BLaER1 (cell line): ENCODE data around the gene SGIP1.

ENCODE experiments used
- H3K27ac ChIP-seq: shearing (Covaris generic); formaldehyde crosslinking; 2 replicates; pipeline ENCODE4 v1.8.1; 2022
- H3K27me3 ChIP-seq: shearing (Covaris generic); formaldehyde crosslinking; 2 replicates; pipeline ENCODE4 v1.8.1; 2022
- H3K36me3 ChIP-seq: shearing (Covaris generic); formaldehyde crosslinking; 2 replicates; pipeline ENCODE4 v1.8.1; 2022
- H3K4me1 ChIP-seq: shearing (Covaris generic); formaldehyde crosslinking; 2 replicates; pipeline ENCODE4 v1.8.1; 2022
- H3K4me2 ChIP-seq: shearing (Covaris generic); formaldehyde crosslinking; 2 replicates; pipeline ENCODE4 v1.8.1; 2022
- H3K4me3 ChIP-seq: shearing (Covaris generic); formaldehyde crosslinking; 2 replicates; pipeline ENCODE4 v1.8.1; 2022
- H3K9ac ChIP-seq: shearing (Covaris generic); formaldehyde crosslinking; 2 replicates; pipeline ENCODE4 v1.8.1; 2022
- H3K9me3 ChIP-seq: shearing (Covaris generic); formaldehyde crosslinking; 2 replicates; pipeline ENCODE4 v1.8.1; 2022
- H4K20me1 ChIP-seq: shearing (Covaris generic); formaldehyde crosslinking; 2 replicates; pipeline ENCODE4 v1.8.1; 2022
- Cebpa-rat ChIP-seq: shearing (Covaris generic); IDR thresholded peaks from 2 replicates; pipeline ENCODE4 v1.8.1; 2022

Gene SGIP1

GRCh38 chr1:66520655-66521054, 13.3 kb upstream of the SGIP1 start:
- no peaks in the 10 kb centered on the region for H3K9me3 ChIP-seq
- H3K27ac ChIP-seq, result no peak overlapping the region
- no peaks in the 10 kb centered on the region for H4K20me1 ChIP-seq
- H3K4me2 ChIP-seq, result no peak overlapping the region
- no peak for TF ChIP-seq Cebpa-rat
- no peaks in the 10 kb centered on the region for H3K4me1 ChIP-seq
- no peaks in the 10 kb centered on the region for H3K36me3 ChIP-seq
- H3K27me3 ChIP-seq, result no peaks in the 10 kb centered on the region
- no peak overlapping the region for H3K4me3 ChIP-seq
- no peak overlapping the region for H3K9ac ChIP-seq

DNA sequence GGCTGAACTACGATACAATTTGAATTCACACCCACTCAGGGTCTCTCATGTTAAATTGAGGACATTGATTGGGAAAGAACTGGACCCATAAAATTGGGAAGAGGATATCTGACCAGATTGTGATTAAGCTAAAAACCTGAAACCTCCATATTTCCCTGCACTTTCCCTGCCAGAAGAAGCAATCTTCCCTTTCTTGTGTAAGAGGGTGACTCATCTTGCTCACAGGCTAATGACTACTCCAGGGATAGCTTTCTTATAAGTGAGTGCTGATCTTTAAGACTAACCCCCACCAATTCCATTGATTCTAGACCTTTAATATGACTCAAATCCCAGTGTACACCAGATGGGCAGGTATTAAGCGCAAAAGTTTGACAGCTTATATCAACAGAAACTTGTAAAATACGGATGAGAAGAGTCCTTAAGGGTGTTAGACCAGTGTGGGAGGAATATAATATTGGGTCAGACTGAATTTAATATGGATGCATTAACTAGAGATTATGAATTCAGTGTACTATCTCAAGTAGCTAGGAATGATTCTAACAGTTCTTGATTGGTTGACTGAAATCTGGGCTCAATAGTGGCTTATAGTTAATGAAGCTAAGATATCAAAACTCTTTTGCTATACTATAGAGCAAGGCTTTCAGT, 12.1 kb upstream of the SGIP1 start:
- H3K4me3 ChIP-seq, result no peak overlapping the region
- H3K27ac ChIP-seq, result no peak overlapping the region
- H3K4me2 ChIP-seq, result no peak overlapping the region
- no peaks in the 10 kb centered on the region for H3K4me1 ChIP-seq
- H3K9me3 ChIP-seq, result no peaks in the 10 kb centered on the region
- H3K27me3 ChIP-seq, result no peaks in the 10 kb centered on the region
- no peak overlapping the region for H3K9ac ChIP-seq
- no peaks in the 10 kb centered on the region for H4K20me1 ChIP-seq
- H3K36me3 ChIP-seq, result no peaks in the 10 kb centered on the region
- no peak for TF ChIP-seq Cebpa-rat

DNA sequence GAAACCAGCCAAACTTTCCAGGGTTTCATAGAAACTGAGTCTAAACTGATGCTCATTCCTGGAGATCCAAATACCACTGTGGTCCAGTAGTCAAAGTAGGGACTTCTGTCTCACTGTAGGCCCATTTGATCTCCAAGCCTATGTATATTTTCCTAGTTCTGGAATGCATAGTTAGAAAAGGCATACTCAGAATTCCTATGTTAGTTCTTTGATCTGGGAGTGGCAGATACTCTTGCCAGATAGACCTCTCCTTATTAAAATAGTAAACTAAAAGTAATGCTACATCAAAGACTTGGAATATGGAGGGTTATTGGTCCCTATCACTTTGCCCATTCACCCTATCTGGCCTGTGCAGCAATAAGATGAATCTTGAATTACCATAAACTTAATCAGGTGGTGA, 10.4 kb upstream of the SGIP1 start:
- no peaks in the 10 kb centered on the region for H3K27me3 ChIP-seq
- H3K36me3 ChIP-seq, result no peaks in the 10 kb centered on the region
- H3K4me3 ChIP-seq, result no peak overlapping the region
- H3K4me1 ChIP-seq, result no peaks in the 10 kb centered on the region
- H3K9me3 ChIP-seq, result no peaks in the 10 kb centered on the region
- no peak overlapping the region for H3K27ac ChIP-seq
- TF ChIP-seq Cebpa-rat, result no peak
- no peak overlapping the region for H3K4me2 ChIP-seq
- H4K20me1 ChIP-seq, result no peaks in the 10 kb centered on the region
- no peak overlapping the region for H3K9ac ChIP-seq

DNA sequence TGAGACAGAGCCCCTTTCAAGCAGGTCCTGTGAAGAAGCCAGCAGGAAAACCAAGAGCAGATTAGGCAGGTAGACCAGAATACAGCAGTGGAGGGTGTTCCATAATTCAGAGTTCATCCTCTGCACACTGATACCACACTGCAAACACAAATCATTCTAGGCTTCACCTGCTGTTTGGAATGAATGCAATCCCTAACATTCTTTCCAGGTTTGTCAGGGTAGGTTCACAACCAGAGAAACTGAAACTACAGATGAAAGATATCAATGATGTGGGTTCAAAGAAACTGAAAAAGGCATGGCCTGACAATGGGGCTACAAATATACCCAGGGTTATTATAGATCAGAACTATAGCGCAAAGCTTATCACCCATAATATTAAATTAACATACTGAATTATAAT, 8.9 kb upstream of the SGIP1 start:
- no peaks in the 10 kb centered on the region for H3K36me3 ChIP-seq
- H3K9ac ChIP-seq, result no peak overlapping the region
- no peaks in the 10 kb centered on the region for H3K9me3 ChIP-seq
- H3K27ac ChIP-seq, result no peak overlapping the region
- H3K4me2 ChIP-seq, result no peak overlapping the region
- no peak overlapping the region for H3K4me3 ChIP-seq
- no peaks in the 10 kb centered on the region for H3K27me3 ChIP-seq
- H3K4me1 ChIP-seq, result no peaks in the 10 kb centered on the region
- no peak for TF ChIP-seq Cebpa-rat
- H4K20me1 ChIP-seq, result no peaks in the 10 kb centered on the region

DNA sequence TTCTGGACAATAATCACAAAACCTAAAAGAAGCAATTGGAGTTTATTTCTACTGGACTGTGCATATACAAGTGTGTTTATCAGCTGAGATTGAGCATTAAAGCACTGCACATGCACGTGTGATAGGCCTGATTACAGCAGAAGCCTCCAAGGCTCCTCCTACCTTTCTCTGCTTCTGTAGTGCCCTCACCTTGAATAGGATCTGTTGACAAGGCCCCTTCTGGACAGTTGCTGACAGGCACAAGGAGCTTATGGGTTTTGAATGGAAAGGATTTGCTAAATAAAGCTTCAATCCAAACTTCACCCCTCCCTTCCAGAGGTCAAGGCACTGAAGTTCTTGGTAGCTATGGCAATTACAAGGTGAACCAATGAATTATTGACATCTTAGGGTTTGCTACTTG, 7.9 kb upstream of the SGIP1 start:
- H3K4me2 ChIP-seq, result no peak overlapping the region
- no peaks in the 10 kb centered on the region for H3K9me3 ChIP-seq
- H3K27ac ChIP-seq, result no peak overlapping the region
- H3K4me3 ChIP-seq, result no peak overlapping the region
- no peaks in the 10 kb centered on the region for H4K20me1 ChIP-seq
- TF ChIP-seq Cebpa-rat, result no peak
- 0 out of 2 replicates have a peak, but pooled peaks cover 4% of the 10 kb centered on the region for H3K4me1 ChIP-seq
- H3K9ac ChIP-seq, result no peak overlapping the region
- no peaks in the 10 kb centered on the region for H3K36me3 ChIP-seq
- no peaks in the 10 kb centered on the region for H3K27me3 ChIP-seq

GRCh38 chr1:66526991-66527390, 7.0 kb upstream of the SGIP1 start:
- H3K27ac ChIP-seq, result no peak overlapping the region
- H3K4me1 ChIP-seq, result 0 out of 2 replicates have a peak, but pooled peaks cover 8% of the 10 kb centered on the region
- TF ChIP-seq Cebpa-rat, result no peak
- no peak overlapping the region for H3K4me2 ChIP-seq
- H3K27me3 ChIP-seq, result no peaks in the 10 kb centered on the region
- H3K4me3 ChIP-seq, result no peak overlapping the region
- no peaks in the 10 kb centered on the region for H3K36me3 ChIP-seq
- H3K9ac ChIP-seq, result no peak overlapping the region
- H4K20me1 ChIP-seq, result no peaks in the 10 kb centered on the region
- no peaks in the 10 kb centered on the region for H3K9me3 ChIP-seq

DNA sequence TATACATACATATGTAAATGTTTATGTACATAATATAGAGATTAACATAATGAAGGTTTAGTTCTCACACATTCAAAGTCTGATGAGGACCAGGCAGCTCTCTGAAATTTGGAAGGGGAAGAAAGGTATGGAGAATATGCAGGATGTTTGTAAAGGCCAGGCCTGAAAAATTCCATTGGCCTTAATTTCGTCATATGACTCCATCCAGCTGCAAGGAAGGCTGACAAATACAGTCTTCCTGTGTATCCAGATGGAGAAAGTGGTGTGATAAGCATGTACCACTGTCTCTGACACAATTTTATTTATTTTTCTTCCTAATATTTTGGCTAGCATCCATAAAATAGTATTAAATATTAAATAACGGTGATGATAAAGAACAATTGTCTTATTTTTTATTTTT, 6.3 kb upstream of the SGIP1 start:
- no peak for TF ChIP-seq Cebpa-rat
- peaks cover 2% of the 10 kb centered on the region; the same call in 1 of the 2 replicates for H3K27me3 ChIP-seq
- H3K4me2 ChIP-seq, result no peak overlapping the region
- H3K4me3 ChIP-seq, result no peak overlapping the region
- H3K27ac ChIP-seq, result no peak overlapping the region
- H3K9me3 ChIP-seq, result no peaks in the 10 kb centered on the region
- H3K36me3 ChIP-seq, result no peaks in the 10 kb centered on the region
- H3K4me1 ChIP-seq, result 0 out of 2 replicates have a peak, but pooled peaks cover 8% of the 10 kb centered on the region
- no peak overlapping the region for H3K9ac ChIP-seq
- H4K20me1 ChIP-seq, result no peaks in the 10 kb centered on the region

DNA sequence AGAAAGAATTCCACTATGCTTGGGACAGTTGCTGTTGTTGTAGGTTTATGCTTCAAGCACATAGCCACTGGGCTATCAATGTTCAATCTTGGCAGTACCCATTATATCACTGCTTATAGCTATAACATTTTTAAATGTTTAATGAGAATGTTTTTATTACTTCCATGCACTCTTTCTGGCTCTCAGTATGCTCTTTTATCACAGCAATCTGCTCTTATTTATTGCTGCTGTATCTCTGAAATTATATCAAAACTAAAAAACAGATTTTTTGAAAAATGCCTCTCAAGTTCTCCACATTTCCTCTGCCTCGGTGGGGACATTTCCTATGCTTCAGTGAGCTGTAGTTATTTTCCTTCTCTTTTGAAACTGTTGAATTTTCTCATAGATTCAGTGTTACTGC, 5.4 kb upstream of the SGIP1 start:
- H3K27me3 ChIP-seq, result peaks cover 11% of the 10 kb centered on the region
- no peak overlapping the region for H3K4me2 ChIP-seq
- no peaks in the 10 kb centered on the region for H4K20me1 ChIP-seq
- no peaks in the 10 kb centered on the region for H3K36me3 ChIP-seq
- H3K9me3 ChIP-seq, result peaks cover 7% of the 10 kb centered on the region; the same call in 1 of the 2 replicates
- no peak overlapping the region for H3K27ac ChIP-seq
- no peak for TF ChIP-seq Cebpa-rat
- 0 out of 2 replicates have a peak, but pooled peaks cover 8% of the 10 kb centered on the region for H3K4me1 ChIP-seq
- no peak overlapping the region for H3K9ac ChIP-seq
- H3K4me3 ChIP-seq, result no peak overlapping the region

DNA sequence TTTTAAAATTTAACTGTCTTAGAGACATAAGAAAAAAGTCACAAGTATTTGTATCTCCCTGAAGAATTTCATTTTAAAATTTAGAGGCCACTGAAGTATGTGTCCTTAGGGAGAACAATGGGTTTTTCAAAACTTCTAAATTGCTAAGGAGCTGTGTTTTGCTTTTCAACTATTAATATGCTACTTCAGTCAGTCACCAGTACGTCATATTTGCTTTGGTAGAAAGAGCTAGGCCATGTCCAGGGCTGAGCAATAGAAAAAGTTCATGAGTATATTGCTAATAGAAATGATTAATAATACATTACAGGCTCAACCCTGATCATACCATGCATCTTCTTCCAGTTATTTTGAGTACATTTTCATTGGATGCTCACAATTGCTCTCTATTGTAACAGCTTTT, 1.7 kb upstream of the SGIP1 start:
- H3K4me3 ChIP-seq, result no peak overlapping the region
- peaks cover 21% of the 10 kb centered on the region for H3K27me3 ChIP-seq
- H3K36me3 ChIP-seq, result no peaks in the 10 kb centered on the region
- 0 out of 2 replicates have a peak, but pooled peaks cover 8% of the 10 kb centered on the region for H3K4me1 ChIP-seq
- H3K9ac ChIP-seq, result no peak overlapping the region
- H4K20me1 ChIP-seq, result no peaks in the 10 kb centered on the region
- H3K27ac ChIP-seq, result no peak overlapping the region
- no peak for TF ChIP-seq Cebpa-rat
- H3K4me2 ChIP-seq, result no peak overlapping the region
- peaks cover 7% of the 10 kb centered on the region; the same call in 1 of the 2 replicates for H3K9me3 ChIP-seq

- Histone ChIP-seq H3K9me3 (peaks cover 7% of the 10 kb centered on the region; the same call in 1 of the 2 replicates), H4K20me1 (no peaks in the 10 kb centered on the region), H3K4me2 (no peak overlapping the region), H3K27me3 (peaks cover 21% of the 10 kb centered on the region), H3K27ac (no peak overlapping the region), H3K4me1 (0 out of 2 replicates have a peak, but pooled peaks cover 8% of the 10 kb centered on the region), H3K36me3 (no peaks in the 10 kb centered on the region), H3K9ac (no peak overlapping the region), H3K4me3 (no peak overlapping the region)
- TF ChIP-seq Cebpa-rat, result no peak
Observed at GRCh38 chr1:66532798-66533783, 862 bp upstream of the SGIP1 start.
